ENCODE measurements around the gene UCHL1.
"Not testable (repeated sequence)": the region's sequence is repeated elsewhere in the genome, so short reads cannot be mapped to it uniquely, and the experiment has no call there.

UCHL1 gene

DNA sequence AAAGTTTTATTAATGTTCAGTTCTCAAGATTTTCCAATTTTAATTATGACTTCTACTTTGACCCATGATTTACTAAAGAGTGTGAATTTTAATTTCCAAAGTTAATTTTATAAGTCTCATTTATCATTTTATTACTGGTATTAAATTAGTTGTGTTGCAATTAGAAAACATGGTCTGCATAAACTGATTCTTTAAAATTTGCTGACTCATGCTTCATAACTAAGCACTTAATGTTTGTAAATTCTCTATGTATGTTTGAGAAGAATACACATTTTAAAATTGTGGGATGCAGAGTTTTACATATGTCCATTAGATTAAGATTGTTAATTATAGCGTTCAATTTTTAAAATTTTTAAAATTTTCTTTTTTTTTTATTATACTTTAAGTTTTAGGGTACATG lies 20.2 kb upstream of the UCHL1 start:
- no peak for DNase-seq (ENCODE audit: low read depth)

DNA sequence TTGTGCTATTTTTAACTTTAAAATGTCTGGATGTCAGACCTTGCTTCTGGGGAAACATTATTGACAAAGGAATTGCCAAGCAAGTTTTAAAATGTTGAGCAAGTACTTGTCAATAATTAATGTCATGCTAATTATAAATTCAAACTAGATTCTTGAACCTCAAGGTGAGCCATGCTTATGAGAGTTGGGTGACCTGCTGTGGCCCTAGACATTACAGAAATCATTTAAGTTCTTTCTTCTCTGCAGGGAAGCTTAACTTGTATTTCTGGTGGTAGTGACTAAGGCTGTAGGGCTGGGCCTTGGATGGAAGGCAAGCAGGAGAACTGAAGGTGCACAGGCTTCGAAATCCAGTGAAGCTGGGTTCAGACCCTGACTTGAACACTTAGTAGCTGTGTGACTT lies 14.8 kb upstream of the UCHL1 start:
- no peak for DNase-seq (ENCODE audit: low read depth)

DNA sequence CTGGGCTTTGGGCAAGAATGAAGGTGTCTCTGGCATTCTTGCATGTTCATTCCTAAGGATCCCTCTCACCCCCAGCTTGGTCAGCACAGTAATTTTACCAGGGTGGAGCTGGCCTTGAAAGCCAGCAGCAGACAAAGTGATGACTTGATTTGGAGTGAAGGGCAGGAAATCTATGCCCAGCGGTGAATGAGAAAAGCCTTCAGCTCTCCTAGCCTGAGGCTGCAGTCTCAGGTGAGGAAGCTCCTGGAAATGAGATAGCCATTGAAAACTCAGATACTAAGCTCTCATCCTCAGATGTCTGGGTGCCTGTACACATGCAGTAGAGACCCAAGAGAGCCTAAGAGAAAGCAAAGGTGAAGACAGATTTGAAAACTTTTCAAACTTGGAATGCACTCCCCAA lies 10.7 kb upstream of the UCHL1 start:
- no peak for DNase-seq (ENCODE audit: low read depth)

DNA sequence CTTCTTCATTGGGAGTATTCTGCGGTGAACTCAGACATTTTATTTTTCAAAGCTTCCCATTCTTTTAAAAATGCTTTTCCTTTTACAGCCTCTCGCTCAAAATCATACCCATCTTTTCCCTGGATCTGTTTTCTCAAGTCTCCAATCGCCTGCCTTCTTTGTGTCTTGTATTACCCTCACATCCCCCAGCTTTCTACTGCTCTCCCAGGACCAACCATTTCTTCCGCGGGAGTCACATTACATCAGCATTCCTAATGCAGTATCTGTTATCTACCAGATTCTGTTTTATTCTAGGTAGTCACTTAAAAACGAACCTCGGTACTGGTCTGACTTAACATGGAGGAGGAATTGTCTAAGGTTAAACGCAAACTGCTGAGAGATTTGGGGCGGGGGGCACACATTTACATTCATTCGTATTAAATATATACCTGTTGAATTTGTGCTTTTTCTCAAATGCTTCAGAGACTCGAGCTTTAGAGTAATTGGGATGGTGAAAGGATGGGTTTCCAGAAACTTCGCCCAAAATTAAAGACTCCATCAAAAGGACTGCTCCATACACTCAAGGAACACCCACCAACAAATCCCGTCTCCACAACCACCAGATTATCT lies 493 bp upstream of the UCHL1 start:
- no peak for DNase-seq (ENCODE audit: low read depth)

- no peak for DNase-seq (ENCODE audit: low read depth)
Measured at GRCh38 chr4:41257257-41257901, 651 bp downstream of the UCHL1 start.

GRCh38 chr4:41257906-41258305 lies 1.2 kb downstream of the UCHL1 start:
- DNase-seq (ENCODE audit: low read depth): no peak

GRCh38 chr4:41258783-41259182 lies 2.1 kb downstream of the UCHL1 start:
- peak; percentile 43 for DNase-seq (ENCODE audit: low read depth)

DNA sequence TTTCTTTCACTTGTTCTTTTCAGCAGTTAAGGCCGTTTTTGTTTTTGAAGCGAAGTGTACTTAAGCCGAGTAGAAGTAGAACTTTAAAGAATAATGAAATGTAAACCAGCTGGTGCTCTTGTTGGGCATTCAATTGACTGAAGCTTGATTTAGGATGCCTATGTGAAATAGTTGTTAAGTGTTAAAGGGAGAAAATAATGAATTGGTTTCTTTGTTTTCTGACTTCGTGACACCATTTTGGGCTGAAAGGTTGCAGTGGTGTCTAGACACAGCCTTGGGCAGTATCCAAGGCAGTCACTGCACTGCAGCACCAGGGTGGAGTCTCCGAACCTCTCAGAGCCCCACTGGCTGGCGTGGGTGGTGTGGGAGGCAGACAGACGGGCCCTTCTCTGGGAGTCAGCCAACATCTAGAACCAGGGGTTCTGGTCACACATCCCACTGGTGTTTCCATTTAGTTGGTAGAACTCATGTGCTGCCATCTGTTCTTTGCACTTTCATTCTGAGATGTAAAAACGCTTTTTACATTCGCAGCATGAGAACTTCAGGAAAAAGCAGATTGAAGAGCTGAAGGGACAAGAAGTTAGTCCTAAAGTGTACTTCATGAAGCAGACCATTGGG lies 3.5 kb downstream of the UCHL1 start:
- DNase-seq (ENCODE audit: low read depth): no peak

DNA sequence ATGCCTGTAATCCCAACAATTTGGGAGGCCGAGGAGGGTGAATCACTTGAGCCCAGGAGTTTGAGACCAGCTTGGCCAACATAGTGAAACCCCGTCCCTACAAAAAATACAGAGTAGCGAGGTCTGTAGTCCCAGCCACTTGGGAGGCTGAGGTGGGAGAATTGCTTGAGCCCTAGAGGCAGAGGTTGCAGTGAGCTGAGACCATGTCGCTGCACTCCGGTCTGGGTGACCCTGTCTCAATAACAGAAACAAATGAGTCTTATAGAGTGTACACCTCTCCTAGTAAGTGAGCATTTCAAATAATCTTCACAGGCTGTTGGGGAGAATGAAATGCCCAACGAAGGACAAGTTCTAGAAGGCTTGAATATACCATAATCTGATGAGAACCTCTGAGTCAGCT lies 5.5 kb downstream of the UCHL1 start:
- no peak for DNase-seq (ENCODE audit: low read depth)

DNA sequence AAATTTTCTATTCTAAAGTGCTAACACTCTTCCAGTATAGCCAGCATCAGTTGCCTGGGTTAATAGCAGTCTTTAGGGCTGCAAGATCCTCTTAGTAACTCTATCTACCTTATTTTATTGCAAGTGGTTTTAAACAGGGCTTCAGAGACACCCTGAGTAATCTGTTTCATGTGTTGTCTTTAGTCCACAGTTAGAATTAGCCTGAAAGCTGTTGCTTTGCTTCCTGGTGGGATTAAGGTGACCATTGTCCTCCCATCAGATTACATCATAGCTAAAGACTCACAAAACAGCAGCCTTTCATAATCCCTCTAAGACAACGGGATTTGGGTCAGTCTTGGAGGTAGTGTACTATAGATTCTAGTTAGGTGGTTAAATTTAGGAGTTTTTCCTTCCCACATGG lies 7.5 kb downstream of the UCHL1 start:
- no peak for DNase-seq (ENCODE audit: low read depth)

- no peak for DNase-seq (ENCODE audit: low read depth)
Measured at GRCh38 chr4:41267997-41268396, 11.3 kb downstream of the UCHL1 start.

DNA sequence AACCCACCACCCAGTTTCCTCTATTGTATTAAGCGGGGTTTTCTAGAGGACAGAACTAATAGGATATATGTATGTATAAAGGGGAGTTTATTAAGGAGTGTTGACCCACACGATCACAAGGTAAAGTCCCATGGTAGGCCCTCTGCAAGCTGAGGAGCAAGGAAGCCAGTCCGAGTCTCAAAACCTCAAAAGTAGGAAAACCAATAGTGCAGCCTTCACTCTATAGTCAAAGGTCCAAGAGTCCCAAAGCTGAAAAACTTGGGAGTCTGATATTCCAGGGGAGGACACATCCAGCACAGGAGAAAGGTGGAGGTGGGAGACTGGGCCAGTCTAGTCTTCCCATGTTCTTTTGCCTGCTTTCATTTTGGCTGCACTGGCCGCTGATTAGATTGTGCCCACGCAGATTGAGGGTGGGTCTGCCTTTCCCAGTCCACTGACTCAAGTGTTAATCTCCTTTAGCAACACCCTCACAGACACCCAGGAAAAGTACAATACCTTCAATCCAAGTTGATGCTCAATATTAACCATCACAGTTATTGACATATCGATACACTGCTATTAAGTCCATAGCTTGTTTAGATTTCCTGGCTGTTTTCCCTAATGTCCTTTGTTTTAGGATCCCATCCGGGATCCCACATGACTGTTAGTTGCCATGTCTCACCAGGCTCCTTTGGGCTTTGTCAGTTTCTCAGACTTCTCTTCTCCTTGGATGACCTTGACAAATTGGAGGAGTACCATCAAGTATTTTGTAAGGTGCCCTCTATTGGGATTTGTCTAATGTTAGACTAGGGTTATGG lies 12.2 kb downstream of the UCHL1 start:
- no peak for DNase-seq (ENCODE audit: low read depth)

- no peak for DNase-seq (ENCODE audit: low read depth)
Measured at GRCh38 chr4:41269682-41270081, 13.0 kb downstream of the UCHL1 start.

GRCh38 chr4:41275931-41276330 lies 19.2 kb downstream of the UCHL1 start:
- DNase-seq (ENCODE audit: low read depth): not testable (repeated sequence)

- no peak for DNase-seq (ENCODE audit: low read depth)
Measured at GRCh38 chr4:41280010-41280409, 23.3 kb downstream of the UCHL1 start.

DNA sequence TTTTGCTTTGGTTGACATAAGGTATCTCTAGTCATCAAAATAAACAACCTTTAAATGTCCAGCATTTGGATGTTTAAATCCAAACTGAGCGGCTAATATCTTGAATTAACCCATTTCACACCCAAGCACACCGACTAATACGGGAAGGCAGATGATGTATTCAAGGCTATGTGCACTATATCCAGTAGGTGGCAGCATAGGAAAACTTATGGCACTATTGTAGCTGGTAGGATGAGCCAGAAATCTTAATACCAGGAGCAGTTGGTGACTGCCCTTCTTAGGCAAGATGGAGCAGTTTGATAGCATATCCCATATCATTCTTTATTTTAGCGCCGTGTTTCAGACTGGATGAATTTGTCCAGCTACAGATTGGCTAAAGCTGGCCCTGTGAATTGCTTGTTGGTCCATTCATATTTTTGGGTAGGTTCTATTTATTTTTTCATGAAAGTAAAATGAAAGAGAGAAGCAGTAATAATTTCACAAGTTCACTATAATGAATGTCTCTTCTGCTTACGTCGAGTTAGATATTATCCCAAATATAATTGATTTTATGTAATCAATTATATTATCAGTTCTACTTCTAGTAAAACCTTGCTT lies 24.4 kb downstream of the UCHL1 start:
- peak; percentile 34 for DNase-seq (ENCODE audit: low read depth)

GRCh38 chr4:41282366-41282765 lies 25.6 kb downstream of the UCHL1 start:
- no peak for DNase-seq (ENCODE audit: low read depth)

DNA sequence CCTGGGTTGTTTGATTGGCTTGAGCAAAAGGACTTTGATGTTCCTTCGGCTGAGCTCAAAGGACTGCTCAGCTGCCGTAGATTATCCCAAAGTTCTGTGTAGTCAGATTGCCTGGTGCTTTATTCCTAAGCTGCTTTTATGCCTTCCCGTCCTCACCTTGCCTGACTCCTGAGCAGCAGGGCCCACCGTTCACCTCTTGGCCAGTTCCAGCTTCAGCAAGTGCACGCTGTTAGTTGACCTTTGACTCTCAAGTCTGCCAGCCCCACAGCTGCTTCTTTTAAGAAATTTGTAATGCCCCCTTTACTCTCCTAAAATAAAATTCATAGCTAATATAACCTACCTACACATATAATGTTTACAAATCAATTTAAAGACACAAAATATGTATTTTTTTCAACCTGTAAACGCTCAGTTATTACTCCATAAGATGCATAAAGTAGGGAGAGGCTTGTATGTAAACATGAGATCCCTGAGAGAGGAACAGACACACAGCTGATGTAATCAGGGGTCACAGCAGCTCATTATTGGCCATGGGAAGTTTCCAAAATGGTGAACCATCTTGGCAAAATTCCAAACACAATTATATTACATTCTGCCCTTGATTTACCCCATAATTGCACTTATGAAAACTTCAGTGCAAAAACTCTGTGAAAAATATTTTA lies 28.6 kb downstream of the UCHL1 start:
- DNase-seq (ENCODE audit: low read depth): no peak

DNA sequence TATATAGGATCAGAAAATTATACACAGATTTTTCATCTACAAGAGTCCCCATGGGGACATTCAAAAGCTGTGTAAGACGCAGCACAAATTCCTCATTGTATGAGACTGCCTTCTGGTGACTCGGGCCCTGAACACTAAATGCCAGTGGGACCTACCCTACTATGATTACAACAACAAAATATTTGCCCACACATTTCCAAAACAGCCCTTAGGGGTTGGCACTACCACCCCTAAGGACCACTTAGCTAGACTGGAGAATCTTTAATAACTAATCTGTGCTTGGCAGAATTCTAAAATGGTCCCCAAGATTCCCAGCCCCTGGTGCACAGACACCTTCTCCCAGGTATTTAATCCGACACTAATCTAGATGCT lies 29.1 kb downstream of the UCHL1 start:
- no peak for DNase-seq (ENCODE audit: low read depth)

DNA sequence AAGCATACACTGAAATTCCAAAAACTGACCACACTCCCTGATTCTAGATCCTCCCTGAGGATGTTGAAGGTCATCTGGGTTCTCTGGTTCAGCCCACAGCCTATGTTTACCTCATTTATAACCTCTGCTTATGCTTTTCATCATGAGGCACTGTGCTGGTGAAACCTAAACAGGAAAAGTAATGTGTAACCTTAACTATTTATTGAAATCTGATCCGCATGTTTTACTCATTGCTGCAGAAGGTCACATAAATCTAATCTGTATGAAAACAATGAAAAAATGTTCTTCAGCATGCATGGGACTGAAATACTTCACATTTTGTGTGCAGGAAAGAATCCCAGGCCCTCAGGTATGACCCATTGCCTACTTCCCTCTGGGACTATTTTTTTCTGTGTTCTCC lies 30.3 kb downstream of the UCHL1 start:
- DNase-seq (ENCODE audit: low read depth): no peak

DNA sequence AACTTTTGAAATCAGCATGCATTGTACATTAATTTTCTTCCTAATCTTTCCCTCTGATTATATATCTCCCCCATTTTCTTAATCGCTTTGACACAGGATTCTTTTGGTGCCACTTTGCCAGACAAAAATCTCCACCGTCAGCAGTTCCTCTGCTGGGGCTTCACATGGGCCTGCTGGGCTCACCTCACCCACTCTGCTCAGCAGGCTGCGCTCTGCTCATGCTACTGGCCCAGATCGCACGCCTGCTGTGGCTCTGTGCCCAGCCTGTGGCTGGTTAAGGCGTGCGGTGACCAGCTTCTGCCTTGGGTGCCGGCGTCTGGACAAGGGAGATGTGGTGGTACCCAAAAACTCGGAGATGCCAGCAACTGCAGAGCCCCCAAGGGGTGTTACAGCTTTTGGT lies 31.1 kb downstream of the UCHL1 start:
- DNase-seq (ENCODE audit: low read depth): no peak

GRCh38 chr4:41288254-41288653 lies 31.5 kb downstream of the UCHL1 start:
- DNase-seq (ENCODE audit: low read depth): no peak
